OCI-LY3 (cell line): ENCODE measurements around the gene CNTN2.

Source experiments
- H2AFZ ChIP-seq: fragments of 200-600, 300-600 bp; shearing (Covaris generic); 2 replicates; pipeline ENCODE4 v1.6.0; 2014; ENCODE audit warnings: antibody characterized with exemption, low read depth, low read length
- H3K27ac ChIP-seq: fragments of 200-600, 300-600 bp; sonication (generic); 2 replicates; pipeline ENCODE4 v1.5.1; 2014; ENCODE audit warnings: mild to moderate bottlenecking, low read length, moderate library complexity, mixed read lengths
- H3K27me3 ChIP-seq: fragments of 200-600, 300-600 bp; sonication (generic); 2 replicates; pipeline ENCODE4 v1.6.1; 2014; ENCODE audit warnings: low read depth, low read length, mixed read lengths
- H3K36me3 ChIP-seq: fragments of 200-600, 300-600 bp; sonication (generic); replicated peaks from 2 replicates; pipeline ENCODE3; 2014; ENCODE audit warnings: low read depth, low read length, mixed read lengths
- H3K4me1 ChIP-seq: fragments of 300-600, 200-600 bp; sonication (generic); 2 replicates; pipeline ENCODE4 v1.6.1; 2014; ENCODE audit warnings: low read length, mixed read lengths
- H3K4me2 ChIP-seq: fragments of 200-600, 300-600 bp; sonication (generic); 2 replicates; pipeline ENCODE4 v1.6.1; 2014; ENCODE audit warnings: low read length, mixed read lengths
- H3K4me3 ChIP-seq: fragments of 300-600, 200-600 bp; sonication (generic); 2 replicates; pipeline ENCODE4 v1.5.1; 2014; ENCODE audit warnings: antibody characterized with exemption, mild to moderate bottlenecking, low read length, moderate library complexity
- H3K79me2 ChIP-seq: fragments of 300-600, 200-600 bp; shearing (Covaris generic); 2 replicates; pipeline ENCODE4 v1.6.1; 2014; ENCODE audit warnings: mild to moderate bottlenecking, low read length, mixed read lengths
- H3K9ac ChIP-seq: fragments of 300-600, 200-600 bp; shearing (Covaris generic); 2 replicates; pipeline ENCODE4 v1.6.0; 2014; ENCODE audit warnings: mild to moderate bottlenecking, low read length, moderate library complexity
- H3K9me3 ChIP-seq: fragments of 200-600, 300-600 bp; shearing (Covaris generic); 2 replicates; pipeline ENCODE4 v1.6.1; 2014; ENCODE audit warnings: low read length, mixed read lengths; ENCODE audit not compliant: insufficient read depth
- H4K20me1 ChIP-seq: fragments of 200-600, 300-600 bp; sonication (generic); 2 replicates; pipeline ENCODE4 v1.6.1; 2016; ENCODE audit warnings: low read length, mixed read lengths; ENCODE audit not compliant: insufficient read depth
- CTCF ChIP-seq: fragments of 200-600, 300-600 bp; sonication (generic); IDR thresholded peaks from 2 replicates; pipeline ENCODE4 v1.5.1; 2014; ENCODE audit warnings: antibody characterized with exemption, low read length, low read depth
- EZH2phosphoT487 ChIP-seq: fragments of 200-600 bp; shearing (Covaris generic); IDR thresholded peaks from 2 replicates; pipeline ENCODE4 v1.6.1; 2018; ENCODE audit warnings: antibody characterized with exemption, mixed run types, low read depth

CNTN2 gene

GRCh38 chr1:205075642-205076155 is 32.7 kb downstream of the CNTN2 start:
- Histone ChIP-seq H3K4me1 (no peaks in the 10 kb centered on the region), H3K79me2 (no peaks in the 10 kb centered on the region), H3K27ac (no peak overlapping the region), H3K9ac (no peak overlapping the region), H3K9me3 (no peaks in the 10 kb centered on the region), H3K36me3 (no peaks in the 10 kb centered on the region), H3K4me2 (no peak overlapping the region), H3K27me3 (no peaks in the 10 kb centered on the region), H3K4me3 (no peak overlapping the region), H4K20me1 (no peaks in the 10 kb centered on the region), H2AFZ (no peak overlapping the region)
- TF ChIP-seq EZH2phosphoT487 (no peak), CTCF (no peak)

- Histone ChIP-seq H3K79me2 (no peaks in the 10 kb centered on the region), H3K4me2 (no peak overlapping the region), H3K9me3 (no peaks in the 10 kb centered on the region), H3K36me3 (no peaks in the 10 kb centered on the region), H3K27me3 (no peaks in the 10 kb centered on the region), H3K27ac (no peak overlapping the region), H3K4me3 (no peak overlapping the region), H3K4me1 (no peaks in the 10 kb centered on the region), H4K20me1 (no peaks in the 10 kb centered on the region), H2AFZ (no peak overlapping the region), H3K9ac (no peak overlapping the region)
- no peak for TF ChIP-seq CTCF
- TF ChIP-seq EZH2phosphoT487, result no peak
Measured at GRCh38 chr1:205076245-205076761, 33.3 kb downstream of the CNTN2 start.

GRCh38 chr1:205077158-205077933 is 34.3 kb downstream of the CNTN2 start:
- no peaks in the 10 kb centered on the region for H4K20me1 ChIP-seq
- no peaks in the 10 kb centered on the region for H3K27me3 ChIP-seq
- H3K4me3 ChIP-seq, result no peak overlapping the region
- H3K9ac ChIP-seq, result no peak overlapping the region
- H2AFZ ChIP-seq, result no peak overlapping the region
- H3K4me2 ChIP-seq, result no peak overlapping the region
- no peaks in the 10 kb centered on the region for H3K36me3 ChIP-seq
- H3K27ac ChIP-seq, result no peak overlapping the region
- no peaks in the 10 kb centered on the region for H3K4me1 ChIP-seq
- H3K79me2 ChIP-seq, result no peaks in the 10 kb centered on the region
- H3K9me3 ChIP-seq, result no peaks in the 10 kb centered on the region
- TF ChIP-seq EZH2phosphoT487, result no peak
- no peak for TF ChIP-seq CTCF

DNA sequence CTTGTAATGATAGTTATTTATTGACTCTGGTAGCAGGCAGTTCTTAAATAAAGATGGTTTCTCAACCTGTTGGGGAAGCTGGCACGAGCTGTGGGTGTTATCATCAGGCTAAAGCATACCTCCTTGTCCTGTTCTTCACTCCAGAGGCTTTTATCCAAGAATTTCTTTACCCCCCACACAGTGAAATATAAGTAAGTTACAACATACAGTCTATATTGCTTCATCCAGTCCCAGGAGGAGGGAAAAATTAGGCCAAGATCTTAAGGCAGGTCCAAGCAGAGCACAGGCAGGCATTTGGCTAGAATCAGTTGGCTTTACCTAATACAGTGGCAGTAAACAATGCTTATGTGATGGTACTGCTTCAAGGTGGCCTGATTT is 34.9 kb downstream of the CNTN2 start:
- no peaks in the 10 kb centered on the region for H3K4me1 ChIP-seq
- no peaks in the 10 kb centered on the region for H3K9me3 ChIP-seq
- no peak overlapping the region for H3K4me3 ChIP-seq
- no peak overlapping the region for H2AFZ ChIP-seq
- no peak overlapping the region for H3K9ac ChIP-seq
- H3K36me3 ChIP-seq, result no peaks in the 10 kb centered on the region
- no peak overlapping the region for H3K27ac ChIP-seq
- H3K79me2 ChIP-seq, result no peaks in the 10 kb centered on the region
- H3K27me3 ChIP-seq, result no peaks in the 10 kb centered on the region
- no peak overlapping the region for H3K4me2 ChIP-seq
- H4K20me1 ChIP-seq, result no peaks in the 10 kb centered on the region
- no peak for TF ChIP-seq EZH2phosphoT487
- no peak for TF ChIP-seq CTCF
